SW480 (cell line): ENCODE data around the gene WARS2.

Source experiments
- DNase-seq: peaks from one replicate; pipeline ENCODE4 v3.0.0-alpha.2; 2016; ENCODE audit warnings: low spot score

The WARS2 gene

DNA sequence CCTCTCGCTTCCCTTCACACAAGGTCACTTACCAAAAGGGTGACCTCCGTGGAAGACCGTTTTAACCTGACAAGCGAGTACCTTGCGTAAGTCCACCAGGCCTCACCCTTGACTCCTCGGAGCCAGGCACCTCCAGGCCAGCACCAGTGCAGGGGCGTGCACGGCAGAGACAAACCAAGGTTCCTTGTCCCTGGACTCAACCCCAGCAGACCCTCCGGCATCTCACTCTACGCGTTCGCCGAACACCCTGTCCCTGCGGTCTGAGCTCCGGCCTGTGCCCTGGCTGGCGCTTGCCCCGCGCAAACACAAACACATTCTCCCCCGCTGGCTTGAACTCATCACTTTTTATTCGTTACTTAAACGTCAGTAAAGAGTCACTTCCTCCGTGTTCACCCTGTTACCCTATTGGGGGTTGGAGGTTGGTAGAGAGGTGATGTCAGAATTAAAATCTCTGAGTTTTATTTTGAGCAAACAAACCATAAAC, 156.9 kb downstream of the WARS2 start:
- no peak for DNase-seq

DNA sequence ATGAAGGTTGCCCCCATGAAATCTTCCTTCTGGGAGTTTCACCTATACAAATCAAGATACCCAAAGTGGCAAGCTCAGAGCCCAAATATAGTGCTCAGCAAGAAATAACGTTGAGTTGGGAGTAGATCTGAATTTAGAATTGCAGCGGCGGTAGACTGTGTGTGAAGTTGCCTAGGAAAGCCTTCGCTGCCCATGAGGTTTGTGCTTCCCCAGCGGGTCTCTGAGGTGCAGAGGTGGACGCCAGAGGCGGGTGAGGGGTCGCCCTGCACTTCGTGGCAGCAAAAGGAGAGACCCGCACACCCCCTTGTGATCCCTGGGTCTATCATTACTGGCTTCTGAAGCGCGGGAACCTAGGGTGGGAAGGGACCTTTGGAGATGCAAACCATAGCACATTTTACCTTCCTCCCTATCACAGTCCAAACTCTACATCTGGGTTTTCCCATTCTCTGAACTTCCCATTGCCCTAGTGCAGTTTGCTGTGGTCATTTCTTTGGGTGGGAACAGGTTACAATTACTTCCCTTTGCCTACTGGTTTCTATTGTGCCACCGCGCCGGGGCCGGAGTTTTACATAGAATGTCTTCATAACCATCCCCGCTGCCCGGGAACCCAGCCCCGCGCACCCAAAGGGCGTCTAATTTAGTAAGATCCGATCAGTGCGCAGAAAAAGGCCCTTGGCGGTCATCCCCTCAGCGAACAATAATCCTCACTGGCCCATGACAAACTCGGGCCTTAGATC, 157.5 kb downstream of the WARS2 start:
- no peak for DNase-seq

DNA sequence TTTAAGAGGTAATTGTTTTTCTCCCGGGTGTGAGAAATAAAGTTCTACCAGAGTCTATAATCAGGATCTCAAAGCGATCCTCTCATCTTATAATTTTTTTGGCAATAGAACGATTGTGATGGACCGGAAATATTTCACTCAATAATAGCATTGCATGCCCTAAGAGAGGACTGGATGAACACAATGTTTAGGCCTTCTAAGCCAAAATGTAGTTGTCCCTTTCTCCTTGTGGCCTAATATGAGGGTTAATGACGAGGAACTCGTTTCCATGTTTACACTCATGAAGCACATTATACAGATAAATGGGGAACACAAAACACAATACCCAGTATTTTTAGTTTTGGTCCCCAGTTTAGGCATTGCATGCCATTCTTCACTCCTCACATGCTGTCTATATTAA, 158.2 kb downstream of the WARS2 start:
- DNase-seq: no peak

DNA sequence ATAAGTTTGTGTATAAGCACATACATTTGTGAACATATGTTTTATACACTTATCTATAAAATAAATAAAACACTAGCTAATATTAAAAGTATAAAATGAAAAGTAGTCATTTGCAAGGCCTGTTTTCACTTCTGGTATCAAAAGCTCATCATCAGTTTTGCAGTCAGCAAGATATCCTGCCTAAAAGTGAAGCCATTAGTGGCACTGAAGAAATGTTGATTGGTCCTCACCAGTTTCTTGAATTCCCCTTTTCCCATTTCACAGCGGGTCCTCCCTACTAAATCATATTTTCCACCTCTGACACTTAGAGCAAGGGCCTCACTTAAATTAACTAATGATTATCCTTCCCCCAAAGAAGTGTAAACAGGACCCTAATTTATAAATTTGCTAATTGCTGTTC, 159.0 kb downstream of the WARS2 start:
- no peak for DNase-seq
